ENCODE measurements around the gene OTP.

OTP gene

GRCh38 chr5:77637998-77638762 lies at the start of gene OTP:
Gene OTP, minus strand, starts transcription at chr5:77638713. Its CDS starts 164 bp downstream, at chr5:77638549.
- DNase-seq, result no peak

GRCh38 chr5:77683171-77683732 lies 44.7 kb upstream of the OTP start:
- no peak for DNase-seq

GRCh38 chr5:77670526-77670925 lies 32.0 kb upstream of the OTP start:
- no peak for DNase-seq

DNA sequence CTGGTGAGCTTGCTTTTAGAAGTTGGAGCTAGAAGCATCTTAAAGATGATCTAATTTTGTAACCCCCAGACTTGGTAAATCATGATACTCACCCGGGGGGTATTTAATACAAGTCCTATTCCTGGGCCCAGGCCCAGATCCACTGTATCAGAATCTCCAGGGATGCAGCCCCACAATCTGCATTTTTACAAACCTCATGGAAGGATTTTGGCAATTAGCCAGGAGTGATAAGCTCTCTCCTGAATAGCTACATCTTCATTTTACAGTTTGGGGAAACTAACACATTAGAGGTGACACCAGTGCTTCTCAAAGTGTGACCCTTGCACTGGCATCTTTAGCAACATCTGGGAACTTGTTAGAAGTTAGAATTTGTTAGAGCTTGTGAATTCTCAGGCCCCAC lies 31.2 kb upstream of the OTP start:
- DNase-seq, result no peak

DNA sequence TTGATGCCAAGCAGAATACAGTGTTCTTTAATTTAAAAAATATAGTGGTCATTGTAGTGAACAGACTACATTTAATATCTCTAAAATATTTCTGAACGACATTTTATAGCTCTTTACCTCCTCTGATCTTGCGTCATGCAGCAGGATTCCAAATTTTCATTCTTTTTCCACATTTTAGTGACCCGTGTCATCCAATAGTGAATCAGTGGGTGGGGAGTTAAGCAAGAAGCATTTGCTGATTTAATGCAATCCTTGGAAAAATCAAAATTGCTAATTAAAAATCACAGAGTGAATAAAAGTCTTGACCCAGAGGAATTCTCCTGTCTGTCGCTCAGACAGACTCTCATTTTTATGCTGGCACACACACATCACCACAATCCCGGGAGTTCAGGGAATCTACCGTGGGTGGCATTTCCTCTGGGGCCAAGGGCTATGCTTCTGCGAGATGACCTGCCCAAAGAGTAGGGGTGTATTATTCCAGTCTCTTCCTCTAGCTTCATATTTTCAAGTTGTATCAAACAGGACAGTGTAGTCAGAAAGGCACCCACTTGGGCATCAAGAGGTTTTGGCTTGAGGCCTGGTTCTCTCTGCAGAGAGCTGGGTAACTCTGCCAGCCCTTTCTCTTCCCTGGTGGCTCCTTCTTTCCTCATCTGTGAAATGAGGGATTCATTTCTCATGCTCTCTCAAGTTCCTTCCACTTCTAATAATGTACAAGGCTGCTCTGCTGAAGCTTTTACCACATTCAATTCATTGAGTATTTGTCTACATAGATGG lies 24.8 kb upstream of the OTP start:
- no peak for DNase-seq

GRCh38 chr5:77662635-77663034 lies 24.1 kb upstream of the OTP start:
- no peak for DNase-seq

DNA sequence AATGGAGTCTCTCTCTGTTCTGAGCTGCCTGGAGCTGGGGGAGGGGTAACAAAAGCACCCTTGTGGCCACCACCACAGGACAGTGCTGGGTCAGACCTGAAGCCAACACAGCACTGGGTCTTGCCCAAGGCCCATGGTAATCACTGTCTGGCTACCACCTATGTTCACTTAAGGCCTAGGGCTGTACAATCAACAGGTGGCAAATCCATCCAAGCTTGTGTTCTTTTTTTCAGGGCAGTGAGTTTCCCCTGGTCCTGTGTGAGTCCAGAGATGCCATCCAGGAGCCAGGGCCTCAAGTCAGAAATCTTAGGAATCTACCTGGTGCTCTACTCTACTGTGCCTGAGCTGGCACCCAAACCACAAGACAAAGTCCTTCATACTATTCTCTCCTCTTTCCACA lies 20.1 kb upstream of the OTP start:
- DNase-seq, result no peak

DNA sequence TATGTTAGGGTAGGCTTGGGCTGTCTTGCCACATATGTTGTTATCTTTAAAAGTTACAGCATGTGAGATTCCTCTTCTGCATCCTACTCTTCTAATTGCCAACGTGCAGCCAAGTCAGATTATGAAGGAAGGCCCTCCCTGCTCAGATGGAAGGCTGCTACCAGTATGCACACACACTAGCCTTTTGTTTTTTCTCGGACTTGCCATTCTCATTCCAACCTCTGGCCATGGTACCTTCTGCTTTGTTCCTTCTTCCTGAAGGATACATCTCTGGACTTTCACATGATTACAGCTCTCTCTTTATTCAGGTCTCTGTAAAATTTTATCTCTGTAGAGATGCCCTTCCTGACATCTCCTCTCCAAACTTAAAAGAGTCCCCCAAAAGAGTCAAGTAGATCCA lies 12.8 kb upstream of the OTP start:
- no peak for DNase-seq

- no peak for DNase-seq
Measured at GRCh38 chr5:77650686-77651085, 12.2 kb upstream of the OTP start.

DNA sequence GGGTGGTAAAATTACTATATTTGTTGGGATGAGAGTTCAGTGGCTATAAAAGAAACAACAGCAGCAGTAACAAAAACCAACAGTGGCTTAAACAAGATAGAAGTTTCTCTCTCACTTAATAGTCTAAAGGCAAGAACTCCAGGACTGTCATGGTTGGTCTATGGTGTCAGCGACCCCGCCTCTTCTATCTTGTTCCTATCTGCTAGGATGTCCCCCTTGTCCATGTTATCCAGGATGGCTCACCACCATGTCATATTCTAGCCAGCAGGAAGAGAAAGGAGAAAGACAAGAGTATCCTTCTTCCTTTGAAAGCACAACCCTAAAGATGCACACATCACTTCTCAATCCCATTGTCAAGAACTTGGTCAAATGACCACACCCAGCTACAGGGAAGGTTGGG lies 11.3 kb upstream of the OTP start:
- DNase-seq, result no peak

GRCh38 chr5:77645995-77646639 lies 7.6 kb upstream of the OTP start:
- DNase-seq, result no peak

- DNase-seq, result peak; percentile 25 to 63
Measured at GRCh38 chr5:77645158-77645994, 6.9 kb upstream of the OTP start.

- DNase-seq, result no peak
Measured at GRCh38 chr5:77644371-77645157, 6.1 kb upstream of the OTP start.

- DNase-seq, result no peak
Measured at GRCh38 chr5:77643654-77644370, 5.3 kb upstream of the OTP start.

DNA sequence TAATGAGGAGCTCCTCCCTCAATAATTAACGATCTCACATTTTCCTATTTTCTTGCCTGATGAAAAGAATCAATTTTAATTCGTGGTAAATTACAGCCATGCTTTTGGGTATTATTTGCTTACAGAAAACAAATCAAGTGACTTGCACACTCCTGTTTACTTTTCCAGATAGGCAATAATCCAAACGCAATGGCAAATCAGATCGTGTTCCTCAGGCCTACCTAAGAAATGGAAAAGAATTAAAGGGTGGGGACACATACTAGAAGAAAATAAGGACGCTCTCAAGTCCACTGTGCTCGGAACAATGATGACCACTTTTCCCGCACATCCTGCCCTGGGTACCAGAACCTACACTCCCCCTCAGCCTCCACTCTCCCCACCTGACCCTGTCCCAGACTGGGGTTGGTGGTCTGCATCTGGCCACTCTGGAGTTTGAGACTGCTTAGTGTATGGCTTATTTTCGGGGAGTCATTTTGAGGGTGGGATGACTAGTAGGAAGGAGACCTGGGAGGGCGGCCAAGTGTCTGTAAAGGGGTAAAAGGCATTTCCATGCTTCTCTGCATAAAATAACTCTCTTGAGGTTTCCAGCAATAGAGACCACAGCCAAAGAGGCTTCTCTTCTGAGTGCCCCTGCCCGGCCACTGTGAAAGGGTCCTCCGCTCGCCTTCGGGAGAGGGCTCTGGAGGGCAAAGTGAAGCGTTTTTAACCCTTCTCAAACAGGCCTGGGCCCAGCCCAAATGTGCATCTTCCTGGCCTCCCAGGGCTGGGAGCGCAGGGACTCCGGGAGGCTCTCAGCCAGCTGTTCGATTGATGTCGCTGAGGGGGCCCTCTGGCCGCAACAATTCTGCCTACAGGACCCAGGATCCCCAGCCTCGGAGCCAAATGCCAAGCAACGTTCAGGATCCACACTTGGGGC lies 4.5 kb upstream of the OTP start:
- no peak for DNase-seq

DNA sequence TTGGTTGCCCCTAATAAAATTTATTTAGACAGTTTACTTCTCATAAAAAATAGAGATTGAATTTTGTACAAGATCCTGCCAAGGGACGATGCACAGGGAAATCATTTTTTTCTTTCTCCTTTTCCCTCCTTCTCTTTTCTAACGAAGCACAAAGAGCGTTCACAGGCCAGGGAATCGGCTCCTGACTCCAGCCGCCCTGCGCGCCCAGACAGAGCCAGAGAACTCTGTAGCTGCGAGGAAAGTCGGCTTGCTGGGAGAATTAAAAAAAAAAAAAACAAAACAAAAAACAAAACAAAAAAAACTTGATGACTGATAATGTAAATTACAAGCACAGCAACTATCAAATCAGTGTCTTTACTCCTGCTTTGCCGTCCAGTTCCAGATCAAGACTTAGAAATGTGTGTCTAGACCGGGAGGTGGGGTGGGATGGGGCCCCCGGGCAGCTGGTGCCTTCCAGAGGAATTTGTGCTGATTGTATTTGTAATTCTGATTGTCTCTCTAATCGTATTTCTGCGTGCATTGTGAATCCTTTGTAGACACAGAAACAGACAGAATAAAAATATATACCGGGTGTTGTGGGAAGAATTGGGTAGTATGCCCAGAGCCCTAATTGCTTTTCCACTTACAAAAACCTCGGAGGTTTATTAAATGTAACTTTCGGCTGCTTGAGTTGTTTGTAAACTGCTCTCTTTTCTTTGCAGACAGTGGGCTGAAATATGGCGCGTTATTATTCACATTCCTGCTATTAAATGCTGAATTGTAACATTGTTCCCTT lies 3.6 kb upstream of the OTP start:
- DNase-seq, result no peak

DNA sequence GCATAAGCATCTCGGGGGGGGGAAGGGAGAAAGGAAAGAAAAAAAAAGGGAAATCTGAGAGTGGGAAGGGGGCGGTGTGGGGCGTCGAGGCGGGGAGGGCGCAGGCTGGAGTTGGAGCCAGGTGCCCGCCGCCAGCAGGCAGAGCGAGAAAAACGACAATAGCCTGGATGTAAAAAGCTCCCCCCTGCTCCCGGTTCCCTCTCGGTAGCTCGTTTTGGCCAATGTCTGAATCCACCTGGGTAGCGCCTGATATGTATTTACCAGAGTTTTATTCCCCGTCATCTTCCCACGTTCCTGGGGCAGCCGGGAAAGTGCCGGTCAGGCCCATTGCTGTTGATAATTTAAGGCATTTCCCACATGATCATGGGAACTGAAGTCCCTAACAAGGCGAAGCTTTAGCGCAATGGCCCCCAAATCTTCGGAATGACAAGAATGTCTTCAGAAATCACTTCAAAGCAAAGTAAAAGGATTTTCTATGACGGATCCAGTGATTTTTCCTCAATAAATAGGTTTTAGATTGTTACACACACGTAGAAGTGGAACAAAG lies 3.0 kb upstream of the OTP start:
- DNase-seq, result no peak

DNA sequence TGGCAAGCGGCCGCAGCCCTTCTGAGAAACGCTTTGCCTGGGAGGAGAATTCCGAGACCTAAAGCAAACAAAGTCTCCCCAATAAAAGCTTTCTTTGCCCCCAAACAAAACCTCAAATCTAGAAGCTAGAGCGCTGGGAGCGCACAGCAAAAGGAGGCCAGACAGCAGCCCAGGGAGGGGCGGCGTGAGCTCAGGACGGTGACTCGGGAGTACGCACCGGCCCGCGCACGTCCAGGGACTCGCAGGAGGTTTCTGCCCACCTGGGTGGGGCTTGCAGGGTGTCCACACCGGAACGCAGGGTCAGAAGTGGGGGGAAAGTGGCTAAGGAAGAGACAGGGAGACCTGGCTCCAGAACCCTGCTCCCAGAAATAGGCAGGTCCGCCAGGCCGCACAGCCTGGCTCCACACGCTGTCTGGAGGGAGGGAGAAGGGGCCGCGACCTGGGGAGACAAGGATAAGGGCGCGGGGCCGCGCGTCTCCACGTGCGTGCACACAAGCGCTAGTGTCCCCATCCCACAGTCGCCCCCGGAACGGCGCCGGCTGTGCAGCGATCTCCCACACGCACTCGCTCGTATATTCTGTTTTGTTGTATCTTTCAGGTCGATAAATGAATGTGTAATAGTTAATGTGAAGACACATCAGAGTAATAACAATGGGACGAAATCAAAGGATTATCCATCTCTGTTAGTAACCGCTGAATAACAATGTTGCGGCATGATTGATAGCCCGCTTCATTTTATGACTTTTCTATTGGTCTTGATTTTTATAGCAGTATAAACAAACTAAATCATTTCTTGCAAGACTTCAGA lies 2.3 kb upstream of the OTP start:
- DNase-seq, result peak in 1 of 2 experiments; percentile 19
